Activated CD8-positive, alpha-beta memory T cell treated with anti-CD3 and anti-CD28 coated beads, Interleukin-2, amount 10 ng/mL, durations not matched to agents 7 days and 5 days (primary cell): Measurements from ENCODE around the gene RAB9A. TPM values are rescaled to one million over a fixed set of nuclear protein-coding genes. Genes with fewer than 3 reads are reported as not detected.

ENCODE experiments used
- ATAC-seq: fragments of 150-1000 bp; cut with Tn5 transposase; one replicate; pipeline ENCODE4 v1.10.0; 2021; ENCODE audit warnings: moderate library complexity
- CTCF ChIA-PET: fragments of 350-600 bp; sonication (Branson Sonifier 250); formaldehyde crosslinking; loops from one replicate; lab custom pipeline; 2021; ENCODE audit warnings: antibody characterized with exemption; lab: Charles Lee
- DNase-seq: peaks from one replicate; pipeline ENCODE4 v3.0.0-alpha.2; 2020
- H3K27ac Mint-ChIP-seq: one replicate; pipeline ENCODE4 v1.8.0; 2021; ENCODE audit warnings: mild to moderate bottlenecking, mixed read lengths
- H3K27me3 Mint-ChIP-seq: one replicate; pipeline ENCODE4 v1.8.0; 2021; ENCODE audit warnings: mixed read lengths
- H3K36me3 Mint-ChIP-seq: one replicate; pipeline ENCODE4 v1.8.0; 2021; ENCODE audit warnings: mild to moderate bottlenecking, mixed read lengths
- H3K4me1 Mint-ChIP-seq: one replicate; pipeline ENCODE4 v1.8.0; 2021; ENCODE audit warnings: mixed read lengths
- H3K4me3 Mint-ChIP-seq: one replicate; pipeline ENCODE4 v1.8.0; 2021; ENCODE audit warnings: mild to moderate bottlenecking, moderate library complexity, mixed read lengths
- H3K9me3 Mint-ChIP-seq: one replicate; pipeline ENCODE4 v1.8.0; 2022; ENCODE audit warnings: low read depth, mixed read lengths
- total RNA-seq, 2 experiments: library from RNA; stranded (reverse); gene quantifications; one replicate each; pipeline ENCODE4 v1.2.3, GENCODE V29; 2021

The RAB9A gene
- total RNA-seq, 2 experiments from 2014 or later = 13.7 to 20.3 TPM

GRCh38 chrX:13695601-13696115 lies 6.7 kb downstream of the RAB9A start:
- H3K4me1 Mint-ChIP-seq = peaks cover 61% of the 10 kb centered on the region
- DNase-seq = no peak
- no peak overlapping the region for H3K4me3 Mint-ChIP-seq
- H3K27ac Mint-ChIP-seq = no peak overlapping the region
- peaks cover 11% of the 10 kb centered on the region for H3K36me3 Mint-ChIP-seq
- no peaks in the 10 kb centered on the region for H3K27me3 Mint-ChIP-seq
- no peaks in the 10 kb centered on the region for H3K9me3 Mint-ChIP-seq
- CTCF ChIA-PET = interaction anchor here (1.1 kb wide), 1 partner anchor 14 kb away, joined by 3 read pairs; no protein-coding TSS in a partner anchor
- ATAC-seq = no peak

DNA sequence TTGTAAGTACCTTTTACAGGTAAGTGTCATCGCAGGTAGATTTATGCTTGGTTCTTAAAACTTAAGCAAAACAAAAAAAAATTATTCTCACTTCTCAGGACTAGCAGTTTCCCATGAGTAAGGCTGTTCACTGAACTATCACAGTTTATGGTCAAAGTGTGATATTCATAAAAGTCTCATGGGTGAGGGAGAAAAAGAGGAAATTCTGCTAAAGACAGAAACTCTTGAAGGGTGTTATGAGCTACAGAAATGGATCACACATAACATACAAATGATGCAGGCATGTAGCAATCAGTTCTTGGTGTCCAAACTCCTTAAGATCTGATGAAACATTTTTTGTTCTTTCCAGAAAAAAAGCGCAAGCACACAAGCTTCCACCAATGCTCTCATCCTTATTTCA lies 8.5 kb downstream of the RAB9A start:
- Mint-ChIP-seq H3K4me3 (no peak overlapping the region), H3K36me3 (peaks cover 14% of the 10 kb centered on the region), H3K9me3 (no peaks in the 10 kb centered on the region), H3K4me1 (peaks cover 63% of the 10 kb centered on the region), H3K27me3 (no peaks in the 10 kb centered on the region), H3K27ac (no peak overlapping the region)
- DNase-seq (no peak), ATAC-seq (peak; percentile 30)
- CTCF ChIA-PET = interaction anchor here (1.7 kb wide), 1 partner anchor 52 kb away, joined by 3 read pairs; no protein-coding TSS in a partner anchor

GRCh38 chrX:13697976-13698375 lies 9.0 kb downstream of the RAB9A start:
- no peak overlapping the region for H3K4me3 Mint-ChIP-seq
- ATAC-seq (no peak), DNase-seq (no peak)
- no peaks in the 10 kb centered on the region for H3K9me3 Mint-ChIP-seq
- no peaks in the 10 kb centered on the region for H3K27me3 Mint-ChIP-seq
- H3K36me3 Mint-ChIP-seq = peaks cover 12% of the 10 kb centered on the region
- H3K4me1 Mint-ChIP-seq = peaks cover 62% of the 10 kb centered on the region
- no peak overlapping the region for H3K27ac Mint-ChIP-seq
- CTCF ChIA-PET = interaction anchor here (0.7 to 1.7 kb wide), 2 partner anchors 49 to 51 kb away, joined by 3 read pairs; no protein-coding TSS in a partner anchor

- DNase-seq (no peak), ATAC-seq (no peak)
- peaks cover 12% of the 10 kb centered on the region for H3K36me3 Mint-ChIP-seq
- no peak overlapping the region for H3K27ac Mint-ChIP-seq
- no peaks in the 10 kb centered on the region for H3K9me3 Mint-ChIP-seq
- no peaks in the 10 kb centered on the region for H3K27me3 Mint-ChIP-seq
- peaks cover 59% of the 10 kb centered on the region for H3K4me1 Mint-ChIP-seq
- CTCF ChIA-PET = interaction anchor here (0.7 to 1.7 kb wide), 2 partner anchors 48 to 51 kb away, joined by 3 read pairs; no protein-coding TSS in a partner anchor
- H3K4me3 Mint-ChIP-seq = no peak overlapping the region
These were observed 9.5 kb downstream of the RAB9A start for GRCh38 chrX:13698432-13698831.

GRCh38 chrX:13699183-13699826 lies 10.4 kb downstream of the RAB9A start:
- Mint-ChIP-seq H3K4me3 (no peak overlapping the region), H3K36me3 (peaks cover 12% of the 10 kb centered on the region), H3K9me3 (no peaks in the 10 kb centered on the region), H3K4me1 (peaks cover 59% of the 10 kb centered on the region), H3K27ac (peak overlapping the region; percentile 10), H3K27me3 (no peaks in the 10 kb centered on the region)
- DNase-seq (no peak), ATAC-seq (peak; percentile 55)
- CTCF ChIA-PET = interaction anchor here (1.7 kb wide), 1 partner anchor 50 kb away, joined by 3 read pairs; no protein-coding TSS in a partner anchor

GRCh38 chrX:13700380-13700779 lies 11.5 kb downstream of the RAB9A start:
- Mint-ChIP-seq H3K27me3 (no peaks in the 10 kb centered on the region), H3K27ac (no peak overlapping the region), H3K9me3 (no peaks in the 10 kb centered on the region), H3K36me3 (peaks cover 9% of the 10 kb centered on the region), H3K4me3 (no peak overlapping the region), H3K4me1 (peaks cover 50% of the 10 kb centered on the region)
- CTCF ChIA-PET = interaction anchor here (0.6 kb wide), 1 partner anchor 48 kb away, joined by 3 read pairs; no protein-coding TSS in a partner anchor
- no peak for ATAC-seq
- DNase-seq = no peak

DNA sequence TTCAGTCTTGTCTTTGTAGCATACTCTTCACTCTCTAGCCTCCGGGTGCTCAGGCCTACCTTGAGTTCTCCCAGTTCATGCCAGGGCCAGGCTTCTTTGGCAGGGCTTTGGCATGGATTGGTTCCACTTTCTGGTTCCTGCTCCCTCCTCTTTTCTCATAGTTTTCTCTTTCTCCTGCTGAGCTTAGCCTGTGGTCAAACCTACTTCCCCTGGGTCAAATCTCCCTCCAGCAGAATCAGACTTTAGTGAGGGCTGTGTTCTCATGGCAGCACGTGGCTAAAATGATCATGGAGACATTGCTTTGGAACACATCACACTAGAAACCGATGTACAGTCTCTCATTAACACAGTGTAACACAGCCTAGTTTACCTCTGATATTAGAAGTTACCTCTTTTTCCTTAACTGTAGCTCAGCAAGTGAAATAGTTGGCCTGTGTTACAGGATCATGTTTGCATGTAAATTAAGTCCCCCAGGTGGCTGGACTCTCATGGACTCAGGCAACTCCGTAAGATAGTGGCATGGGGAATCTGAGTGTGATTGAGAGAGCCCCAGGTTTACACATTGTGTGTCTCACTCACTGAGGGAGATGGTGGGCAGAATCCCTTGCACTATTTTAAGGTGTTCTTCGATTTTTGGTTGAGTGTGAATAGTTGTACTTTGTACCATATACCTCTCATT lies 13.3 kb downstream of the RAB9A start:
- Mint-ChIP-seq H3K9me3 (no peaks in the 10 kb centered on the region), H3K27me3 (no peaks in the 10 kb centered on the region), H3K27ac (peak overlapping the region; percentile 37), H3K4me1 (peaks cover 44% of the 10 kb centered on the region), H3K36me3 (peaks cover 11% of the 10 kb centered on the region), H3K4me3 (no peak overlapping the region)
- DNase-seq = no peak
- no peak for ATAC-seq
- CTCF ChIA-PET = no interaction called here

DNA sequence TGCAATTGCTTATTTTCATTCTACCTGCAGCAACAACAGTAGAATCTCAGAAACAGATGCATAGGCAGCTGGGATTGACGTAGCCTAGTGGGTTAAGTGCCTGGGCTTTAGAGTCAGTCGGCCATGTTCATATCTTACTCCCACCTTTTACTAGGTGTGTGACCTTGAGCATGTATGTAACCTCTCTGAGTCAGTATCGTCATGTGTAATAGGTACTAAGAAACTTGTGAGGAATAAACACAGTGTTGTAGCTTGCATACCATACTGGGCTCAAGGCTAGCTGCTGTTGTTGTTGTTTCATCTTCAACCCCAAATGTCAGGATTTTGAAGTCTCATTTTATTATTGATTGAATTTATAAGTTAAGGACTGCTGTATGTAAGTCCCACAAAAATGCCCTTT lies 14.2 kb downstream of the RAB9A start:
- Mint-ChIP-seq H3K27me3 (no peaks in the 10 kb centered on the region), H3K36me3 (peaks cover 15% of the 10 kb centered on the region), H3K27ac (no peak overlapping the region), H3K9me3 (no peaks in the 10 kb centered on the region), H3K4me3 (no peak overlapping the region), H3K4me1 (peaks cover 39% of the 10 kb centered on the region)
- ATAC-seq (no peak), DNase-seq (no peak)
- CTCF ChIA-PET = no interaction called here

GRCh38 chrX:13703589-13703988 lies 14.7 kb downstream of the RAB9A start:
- Mint-ChIP-seq H3K4me3 (no peak overlapping the region), H3K27ac (no peak overlapping the region), H3K9me3 (no peaks in the 10 kb centered on the region), H3K4me1 (peaks cover 39% of the 10 kb centered on the region), H3K36me3 (peaks cover 20% of the 10 kb centered on the region), H3K27me3 (no peaks in the 10 kb centered on the region)
- DNase-seq = no peak
- CTCF ChIA-PET = no interaction called here
- ATAC-seq = no peak

GRCh38 chrX:13711141-13711540 lies 22.2 kb downstream of the RAB9A start:
- CTCF ChIA-PET = no interaction called here

GRCh38 chrX:13716455-13716854 lies 27.5 kb downstream of the RAB9A start:
- DNase-seq (no peak), ATAC-seq (peak; percentile 33)
- Mint-ChIP-seq H3K27ac (peak overlapping the region; percentile 65), H3K4me1 (peaks cover 30% of the 10 kb centered on the region), H3K36me3 (peaks cover 52% of the 10 kb centered on the region), H3K9me3 (no peaks in the 10 kb centered on the region), H3K4me3 (no peak overlapping the region), H3K27me3 (no peaks in the 10 kb centered on the region)
- CTCF ChIA-PET = no interaction called here

More at GRCh38 chrX:13711141-13711540, 22.2 kb downstream of the RAB9A start:
- H3K27ac Mint-ChIP-seq = peak overlapping the region; percentile 16
- peaks cover 46% of the 10 kb centered on the region for H3K36me3 Mint-ChIP-seq
- DNase-seq = no peak
- H3K4me3 Mint-ChIP-seq = no peak overlapping the region
- no peaks in the 10 kb centered on the region for H3K9me3 Mint-ChIP-seq
- H3K4me1 Mint-ChIP-seq = no peaks in the 10 kb centered on the region
- H3K27me3 Mint-ChIP-seq = no peaks in the 10 kb centered on the region
- ATAC-seq = no peak

GRCh38 chrX:13716905-13717304 lies 28.0 kb downstream of the RAB9A start:
- H3K4me3 Mint-ChIP-seq = no peak overlapping the region
- peaks cover 31% of the 10 kb centered on the region for H3K4me1 Mint-ChIP-seq
- peaks cover 49% of the 10 kb centered on the region for H3K36me3 Mint-ChIP-seq
- CTCF ChIA-PET = no interaction called here
- ATAC-seq (peak; percentile 66), DNase-seq (peak; percentile 60)
- H3K27ac Mint-ChIP-seq = peak overlapping the region; percentile 70
- H3K9me3 Mint-ChIP-seq = no peaks in the 10 kb centered on the region
- no peaks in the 10 kb centered on the region for H3K27me3 Mint-ChIP-seq

DNA sequence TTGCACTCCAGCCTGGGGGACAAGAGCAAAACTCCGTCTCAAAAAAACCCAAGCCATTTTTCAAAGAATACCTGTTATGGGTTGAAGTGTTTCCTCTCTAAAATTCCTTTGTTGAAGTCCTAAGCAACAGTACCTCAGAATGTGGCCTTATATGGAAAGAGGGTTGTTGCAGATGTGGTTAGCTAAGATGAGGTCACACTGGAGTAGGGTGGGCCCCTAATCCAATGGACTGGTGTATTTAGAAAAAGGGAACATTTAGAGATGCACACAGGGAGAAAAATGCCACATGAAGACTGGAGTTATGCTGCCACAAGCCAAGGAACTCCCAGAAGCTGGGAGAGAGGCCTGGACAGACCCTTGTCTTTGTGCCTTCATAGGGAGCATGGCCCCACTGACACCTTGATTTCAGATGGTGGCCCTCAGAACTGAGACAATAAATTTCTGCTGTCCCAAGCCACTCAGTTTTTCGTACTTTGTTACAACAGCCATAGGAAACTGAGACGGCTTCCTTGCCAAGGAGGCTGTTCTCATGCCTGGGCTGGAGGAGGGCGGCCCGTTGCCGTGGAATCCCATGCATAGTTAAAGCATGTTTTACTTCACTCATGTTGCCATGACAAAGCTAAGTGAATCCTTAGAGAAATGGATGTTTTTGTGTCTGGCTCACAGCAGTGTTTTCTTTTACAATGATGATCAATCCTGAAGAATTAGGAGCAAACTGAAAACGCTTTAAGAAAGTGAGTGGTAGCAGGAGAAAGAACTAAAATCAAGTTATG lies 29.0 kb downstream of the RAB9A start:
- H3K9me3 Mint-ChIP-seq = no peaks in the 10 kb centered on the region

More for the DNA sequence above, 29.0 kb downstream of the RAB9A start:
- no peaks in the 10 kb centered on the region for H3K27me3 Mint-ChIP-seq
- peaks cover 47% of the 10 kb centered on the region for H3K36me3 Mint-ChIP-seq
- ATAC-seq (no peak), DNase-seq (no peak)
- H3K4me1 Mint-ChIP-seq = peaks cover 36% of the 10 kb centered on the region
- peak overlapping the region; percentile 46 for H3K27ac Mint-ChIP-seq
- CTCF ChIA-PET = interaction anchor here (0.9 kb wide), 1 partner anchor 30 kb away, joined by 3 read pairs; no protein-coding TSS in a partner anchor
- H3K4me3 Mint-ChIP-seq = no peak overlapping the region
